IMR-90 (cell line): ENCODE results near the gene RAI2. TPM values are rescaled to one million over a fixed set of nuclear protein-coding genes. Genes with fewer than 3 reads are reported as not detected.

Source experiments
- ATAC-seq: fragments of 200-7000 bp; cut with Tn5 transposase; 2 replicates; pipeline ENCODE4 v1.9.1; 2020; ENCODE audit warnings: low read depth, mild to moderate bottlenecking, moderate library complexity
- BruUV-seq: library from RNA; stranded (reverse); fragments of 400-500 nt; replicated peaks from 2 replicates; lab custom pipeline; 2021; lab: Mats Ljungman, UMichigan
- CTCF ChIA-PET: fragments of 300-600 bp; formaldehyde crosslinking; extraction: SDS; loops from one replicate; lab custom pipeline; 2021; ENCODE audit warnings: antibody characterized with exemption; lab: Yijun Ruan, JAX
- POLR2A ChIA-PET: fragments of 300-600 bp; sonication (Branson Sonifier 250); formaldehyde crosslinking; loops from one replicate; lab custom pipeline; 2022; ENCODE audit warnings: antibody characterized with exemption; ENCODE audit not compliant: unreplicated experiment; lab: Charles Lee
- DNase-seq: peaks from one replicate; pipeline ENCODE4 v3.0.0; 2013
- H2AFZ ChIP-seq: replicated peaks from 2 replicates; pipeline ENCODE3; 2013; ENCODE audit warnings: low read length, mild to moderate bottlenecking; ENCODE audit not compliant: poor library complexity
- H2AK5ac ChIP-seq: 2 replicates; pipeline ENCODE4 v1.6.1; 2013; ENCODE audit warnings: low read depth, low read length, inconsistent platforms
- H2AK9ac ChIP-seq: replicated peaks from 2 replicates; pipeline ENCODE3; 2013; ENCODE audit warnings: mild to moderate bottlenecking, low read depth, low read length, moderate library complexity; ENCODE audit not compliant: poor library complexity
- H2BK120ac ChIP-seq: 2 replicates; pipeline ENCODE4 v1.6.1; 2013; ENCODE audit warnings: low read depth, low read length, inconsistent platforms
- H2BK15ac ChIP-seq: 3 replicates; pipeline ENCODE4 v1.6.1; 2013; ENCODE audit warnings: low read depth, low read length, inconsistent platforms
- H2BK20ac ChIP-seq: 2 replicates; pipeline ENCODE4 v1.6.1; 2013; ENCODE audit warnings: low read depth, mild to moderate bottlenecking, inconsistent platforms, low read length, moderate library complexity
- H2BK5ac ChIP-seq: 2 replicates; pipeline ENCODE4 v1.6.1; 2013; ENCODE audit warnings: mild to moderate bottlenecking, low read depth, low read length, inconsistent platforms; ENCODE audit not compliant: poor library complexity, severe bottlenecking
- H3K14ac ChIP-seq: replicated peaks from 2 replicates; pipeline ENCODE4 v1.6.1; 2013; ENCODE audit warnings: low read depth, low read length, inconsistent platforms
- H3K18ac ChIP-seq: 2 replicates; pipeline ENCODE4 v1.6.1; 2013; ENCODE audit warnings: low read depth, low read length, control low read depth
- H3K23ac ChIP-seq: 2 replicates; pipeline ENCODE4 v1.6.1; 2013; ENCODE audit warnings: low read depth, low read length, inconsistent platforms
- H3K27ac ChIP-seq: 2 replicates; pipeline ENCODE4 v1.5.1; 2013; ENCODE audit warnings: mild to moderate bottlenecking, control low read depth, low read length; ENCODE audit not compliant: insufficient read depth
- H3K27me3 ChIP-seq: 2 replicates; pipeline ENCODE4 v1.6.1; 2013; ENCODE audit warnings: low read length; ENCODE audit not compliant: control insufficient read depth, insufficient read depth
- H3K36me3 ChIP-seq: 2 replicates; pipeline ENCODE4 v1.6.1; 2013; ENCODE audit warnings: low read length, mixed read lengths; ENCODE audit not compliant: control insufficient read depth, insufficient read depth
- H3K4ac ChIP-seq: 2 replicates; pipeline ENCODE4 v1.6.1; 2013; ENCODE audit warnings: low read depth, low read length, inconsistent platforms
- H3K4me1 ChIP-seq: 2 replicates; pipeline ENCODE4 v1.6.1; 2013; ENCODE audit warnings: low read length, mixed read lengths; ENCODE audit not compliant: control insufficient read depth, insufficient read depth
- H3K4me2 ChIP-seq: 2 replicates; pipeline ENCODE4 v1.6.1; 2013; ENCODE audit warnings: low read depth, mild to moderate bottlenecking, control low read depth, low read length, moderate library complexity
- H3K4me3 ChIP-seq: 2 replicates; pipeline ENCODE4 v1.5.1; 2013; ENCODE audit warnings: low read depth, mild to moderate bottlenecking, control low read depth, low read length, moderate library complexity; ENCODE audit not compliant: insufficient read depth
- H3K56ac ChIP-seq: 2 replicates; pipeline ENCODE4 v1.6.1; 2013; ENCODE audit warnings: low read length, inconsistent platforms; ENCODE audit not compliant: insufficient read depth; ENCODE audit errors: extremely low read depth
- H3K79me1 ChIP-seq, 2 experiments: 2 replicates each; pipeline ENCODE4 v1.6.1; 2013; ENCODE audit warnings: low read length in 2 of 2, inconsistent platforms in 1 of 2, low read depth in 1 of 2
- H3K9ac ChIP-seq: 2 replicates; pipeline ENCODE4 v1.6.1; 2013; ENCODE audit warnings: low read depth, low read length, control low read depth
- H3K9me1 ChIP-seq: 2 replicates; pipeline ENCODE4 v1.6.1; 2013; ENCODE audit warnings: low read length, inconsistent platforms; ENCODE audit not compliant: insufficient read depth
- H3K9me3 ChIP-seq: 2 replicates; pipeline ENCODE4 v1.6.1; 2013; ENCODE audit warnings: low read length; ENCODE audit not compliant: control insufficient read depth, insufficient read depth
- H4K20me1 ChIP-seq: 2 replicates; pipeline ENCODE4 v1.6.1; 2013; ENCODE audit warnings: low read length, inconsistent platforms; ENCODE audit not compliant: insufficient read depth
- H4K5ac ChIP-seq: 2 replicates; pipeline ENCODE4 v1.6.1; 2013; ENCODE audit warnings: mild to moderate bottlenecking, low read depth, low read length, control low read depth
- H4K8ac ChIP-seq, 2 experiments: 2 replicates each; pipeline ENCODE4 v1.6.1; 2013; ENCODE audit warnings: low read depth in 2 of 2, low read length in 2 of 2, control low read depth in 1 of 2, inconsistent platforms in 1 of 2
- H4K91ac ChIP-seq: 2 replicates; pipeline ENCODE4 v1.6.1; 2013; ENCODE audit warnings: low read depth, low read length, inconsistent platforms; ENCODE audit not compliant: insufficient read depth
- CTCF ChIP-seq: conservative IDR thresholded peaks from 2 replicates; pipeline ENCODE4 v1.5.1; 2012; ENCODE audit warnings: mild to moderate bottlenecking, low read depth, low read length, improper control_type of control experiment
- MAFK ChIP-seq: IDR thresholded peaks from 2 replicates; pipeline ENCODE4 v1.6.1; 2012; ENCODE audit warnings: low read depth, low read length, improper control_type of control experiment
- MXI1 ChIP-seq: IDR thresholded peaks from 2 replicates; pipeline ENCODE4 v1.6.1; 2012; ENCODE audit warnings: low read depth, mild to moderate bottlenecking, low read length, moderate library complexity, borderline replicate concordance
- NFE2L2 ChIP-seq: fragments of 150-350 bp; IDR thresholded peaks from 2 replicates; pipeline ENCODE4 v1.6.1; 2016; ENCODE audit warnings: low read depth, mild to moderate bottlenecking, low read length
- RAD21 ChIP-seq: IDR thresholded peaks from 2 replicates; pipeline ENCODE4 v1.6.1; 2012; ENCODE audit warnings: low read length, improper control_type of control experiment
- RCOR1 ChIP-seq: IDR thresholded peaks from 2 replicates; pipeline ENCODE4 v1.6.1; 2012; ENCODE audit warnings: mild to moderate bottlenecking, low read length, improper control_type of control experiment; ENCODE audit not compliant: insufficient replicate concordance
- RFX5 ChIP-seq: IDR thresholded peaks from 2 replicates; pipeline ENCODE4 v1.8.0; 2012; ENCODE audit warnings: low read depth, mild to moderate bottlenecking, low read length, moderate library complexity
- WGBS, 2 experiments: methylation state at CpG; one replicate each; pipeline versions ENCODE4 v1.1.5 to v1.1.7; 2013; ENCODE audit warnings: missing lambda C conversion rate in 2 of 2; ENCODE audit not compliant: insufficient read length in 1 of 2; ENCODE audit errors: extremely low coverage in 2 of 2; 5-methylcytosine and 5-hydroxymethylcytosine counted together
- dilution Hi-C: fragments of 300-500 bp; cut with HindIII; formaldehyde crosslinking; loops from one replicate; pipeline ENCODE4 v1.14.3; 2018; ENCODE audit warnings: low sequenced_read_pairs; ENCODE audit not compliant: unreplicated experiment
- in situ Hi-C: fragments of 300-500 bp; cut with MboI; formaldehyde crosslinking; loops from 3 replicates; pipeline ENCODE4 v1.14.3; 2019; ENCODE audit warnings: low sequenced_read_pairs, inconsistent platforms, mixed read lengths
- intact Hi-C: fragments of 100-400 bp; cut with micrococcal nuclease; formaldehyde crosslinking; loops from 2 replicates; pipeline ENCODE4 v1.10.0; 2022
- polyA plus RNA-seq, 3 experiments: library from polyadenylated mRNA; depleted of rRNA; stranded (reverse); fragments of >200 nt; gene quantifications; 2 replicates each; pipeline ENCODE4 v1.2.3, GENCODE V29; 2012; ENCODE audit warnings: low replicate concordance in 1 of 3
- total RNA-seq: library from RNA; depleted of rRNA; stranded (reverse); fragments of >200 nt; gene quantifications from 2 replicates; pipeline ENCODE4 v1.2.3, GENCODE V29; 2012

Gene RAI2
- total and polyA plus RNA-seq, 2 of the 4 experiments (the other 2 are of a cell fraction), result 0.07 TPM; not detected in 1

GRCh38 chrX:17828171-17828570, 32.9 kb downstream of the RAI2 start:
- Histone ChIP-seq H2BK15ac (no peak overlapping the region), H2AK9ac (no peak overlapping the region), H3K9me3 (no peaks in the 10 kb centered on the region), H3K36me3 (no peaks in the 10 kb centered on the region), H3K18ac (no peak overlapping the region), H2BK120ac (no peak overlapping the region), H4K91ac (no peak overlapping the region), H4K8ac (no peak overlapping the region), H3K4ac (no peak overlapping the region), H3K23ac (no peak overlapping the region), H3K27me3 (no peaks in the 10 kb centered on the region), H4K20me1 (no peaks in the 10 kb centered on the region), H3K4me3 (no peak overlapping the region), H2BK20ac (no peak overlapping the region), H3K4me1 (no peaks in the 10 kb centered on the region), H3K79me1 (no peaks in the 10 kb centered on the region), H3K9ac (no peak overlapping the region), H3K9me1 (no peaks in the 10 kb centered on the region), H4K5ac (no peak overlapping the region), H2AK5ac (no peak overlapping the region), H3K14ac (no peak overlapping the region), H3K27ac (no peak overlapping the region), H2AFZ (no peak overlapping the region), H2BK5ac (no peak overlapping the region), H3K4me2 (no peak overlapping the region), H3K56ac (no peak overlapping the region)
- DNase-seq, result no peak
- WGBS, 2 experiments, result 67% methylated on average over 3 of the region's 3 CpGs; no CpG with 5 or more reads in 1 of the 2 experiments
- in situ Hi-C loops, result no loop called here
- intact Hi-C loops, result no loop called here
- ChIA-PET POLR2A (no interaction called here), CTCF (no interaction called here)
- TF ChIP-seq CTCF, result no peak
- TF ChIP-seq RFX5, result no peak
- TF ChIP-seq MXI1, result no peak
- no peak for TF ChIP-seq MAFK
- no peak for TF ChIP-seq RAD21
- TF ChIP-seq RCOR1, result no peak
- no peak for TF ChIP-seq NFE2L2
- no peak for ATAC-seq
- dilution Hi-C loops, result no loop called here
- BruUV-seq, result no TSS peak
